ENCODE measurements around the gene FBXL7. TPM values are rescaled to one million over a fixed set of nuclear protein-coding genes. Genes with fewer than 3 reads are reported as not detected.

The FBXL7 gene
- total RNA-seq, 6 experiments from 2014 or later = 0.81 to 1.9 (median 1.3) TPM

DNA sequence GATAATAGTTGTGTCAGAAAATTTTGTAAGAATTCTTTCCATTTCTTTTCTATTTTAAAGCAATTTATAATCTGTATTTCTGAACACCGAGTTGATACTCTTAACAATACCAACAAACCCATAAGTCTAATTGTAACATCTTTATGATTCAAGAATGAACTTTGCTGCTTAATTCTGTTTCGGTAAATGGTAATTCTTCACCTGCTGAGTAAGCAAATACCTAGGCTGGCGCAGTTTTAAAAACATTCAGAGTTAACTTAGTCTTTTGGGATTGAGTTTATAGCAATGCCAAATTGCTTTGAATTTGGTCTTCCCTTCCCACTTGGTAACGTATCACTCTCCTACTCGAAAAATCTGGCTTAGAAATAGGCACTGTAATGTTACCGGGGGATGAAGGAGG, 456.6 kb downstream of the FBXL7 start:
- Histone ChIP-seq H3K27ac (no peak overlapping the region), H3K27me3 (no peaks in the 10 kb centered on the region), H3K36me3 (no peaks in the 10 kb centered on the region), H3K9me3 (no peaks in the 10 kb centered on the region), H3K4me1 (peaks cover 0 to 5% (median 2%) of the 10 kb centered on the region in 4 donors), H3K4me3 (no peak overlapping the region)
- TF ChIP-seq POLR2A (IDR thresholded peaks at IDR 0.05) = no peak
- TF ChIP-seq, protein P1, sequence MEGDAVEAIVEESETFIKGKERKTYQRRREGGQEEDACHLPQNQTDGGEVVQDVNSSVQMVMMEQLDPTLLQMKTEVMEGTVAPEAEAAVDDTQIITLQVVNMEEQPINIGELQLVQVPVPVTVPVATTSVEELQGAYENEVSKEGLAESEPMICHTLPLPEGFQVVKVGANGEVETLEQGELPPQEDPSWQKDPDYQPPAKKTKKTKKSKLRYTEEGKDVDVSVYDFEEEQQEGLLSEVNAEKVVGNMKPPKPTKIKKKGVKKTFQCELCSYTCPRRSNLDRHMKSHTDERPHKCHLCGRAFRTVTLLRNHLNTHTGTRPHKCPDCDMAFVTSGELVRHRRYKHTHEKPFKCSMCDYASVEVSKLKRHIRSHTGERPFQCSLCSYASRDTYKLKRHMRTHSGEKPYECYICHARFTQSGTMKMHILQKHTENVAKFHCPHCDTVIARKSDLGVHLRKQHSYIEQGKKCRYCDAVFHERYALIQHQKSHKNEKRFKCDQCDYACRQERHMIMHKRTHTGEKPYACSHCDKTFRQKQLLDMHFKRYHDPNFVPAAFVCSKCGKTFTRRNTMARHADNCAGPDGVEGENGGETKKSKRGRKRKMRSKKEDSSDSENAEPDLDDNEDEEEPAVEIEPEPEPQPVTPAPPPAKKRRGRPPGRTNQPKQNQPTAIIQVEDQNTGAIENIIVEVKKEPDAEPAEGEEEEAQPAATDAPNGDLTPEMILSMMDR (IDR thresholded peaks at IDR 0.05) = no peak
- DNase-seq (no peak), ATAC-seq (no peak)
- intact Hi-C loops (cut with DNase I) = no loop called here
- 77% methylated on average over 6 of the region's 6 CpGs for WGBS (ENCODE audit: insufficient coverage, low coverage, low lambda C conversion rate, missing lambda C conversion rate)

DNA sequence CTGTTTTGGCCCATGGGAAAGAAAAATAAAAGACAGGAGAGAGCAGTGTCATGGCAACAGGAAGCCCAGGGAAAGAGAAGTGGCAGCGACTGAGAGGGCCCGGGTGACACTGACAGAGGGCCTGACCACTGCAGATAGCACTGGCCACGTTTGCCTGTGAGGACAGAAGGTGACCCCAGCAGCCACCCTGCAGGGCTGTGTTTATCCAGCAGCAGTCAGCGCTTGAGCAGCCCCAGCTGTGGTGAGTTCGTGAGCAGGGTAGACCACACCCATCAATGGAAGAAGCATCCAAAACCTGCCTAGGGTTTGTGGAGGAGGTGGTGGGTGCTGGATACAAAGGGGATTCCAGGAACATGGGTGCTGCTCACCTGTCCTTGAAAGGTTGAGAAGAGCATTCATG, 457.1 kb downstream of the FBXL7 start:
- Histone ChIP-seq H3K36me3 (no peaks in the 10 kb centered on the region), H3K4me3 (no peak overlapping the region), H3K27ac (no peak overlapping the region), H3K27me3 (no peaks in the 10 kb centered on the region), H3K4me1 (peaks cover 0 to under 1% (median 0%) of the 10 kb centered on the region in 4 donors), H3K9me3 (no peaks in the 10 kb centered on the region)
- WGBS (ENCODE audit: insufficient coverage, low coverage, low lambda C conversion rate, missing lambda C conversion rate) = 64% methylated on average over 4 of the region's 5 CpGs
- DNase-seq (no peak), ATAC-seq (no peak)
- TF ChIP-seq, protein P1 (IDR thresholded peaks at IDR 0.05) = no peak
- no peak for TF ChIP-seq POLR2A (IDR thresholded peaks at IDR 0.05)
- intact Hi-C loops (cut with DNase I) = no loop called here

DNA sequence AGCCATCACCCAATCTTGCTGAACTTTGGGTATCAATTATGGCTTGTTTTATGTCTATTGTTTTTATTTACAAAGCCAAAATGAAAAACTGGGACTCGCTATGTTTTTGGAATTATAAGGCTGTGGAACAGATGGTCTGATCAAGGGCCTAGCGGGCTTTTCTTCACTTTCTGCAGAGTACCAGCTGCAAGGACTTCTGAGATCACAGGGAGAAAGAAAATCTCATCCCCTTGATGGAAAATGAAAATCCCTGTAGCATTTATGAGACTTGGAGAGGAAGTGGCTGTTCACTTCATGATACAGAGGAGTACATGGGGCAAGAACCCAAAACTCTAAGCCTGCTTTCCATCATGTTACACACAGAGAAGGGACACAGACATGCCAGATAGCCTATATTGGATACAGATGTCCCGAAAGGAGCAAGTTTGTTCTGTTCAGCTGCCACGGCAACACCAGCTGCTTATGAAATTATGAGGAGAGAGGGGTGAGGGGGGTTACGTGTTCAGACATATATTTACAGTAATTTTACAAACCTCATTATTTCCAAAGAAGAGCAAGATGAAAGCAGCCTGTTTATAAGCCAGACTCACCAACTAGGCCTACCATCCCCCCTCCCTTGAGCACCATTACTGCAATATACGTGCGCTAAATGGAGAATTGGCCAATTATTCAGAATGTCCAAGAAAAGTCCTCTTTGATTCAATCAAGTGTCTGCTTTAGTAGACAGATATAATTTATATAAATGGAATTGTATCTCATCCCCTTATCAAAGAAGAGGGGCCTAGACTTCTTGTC, 459.6 kb downstream of the FBXL7 start:
- intact Hi-C loops (cut with DNase I) = no loop called here
- H3K27me3 ChIP-seq = no peaks in the 10 kb centered on the region
- no peak for TF ChIP-seq POLR2A (IDR thresholded peaks at IDR 0.05)
- TF ChIP-seq, protein P1 (IDR thresholded peaks at IDR 0.05) = no peak
- H3K9me3 ChIP-seq = no peaks in the 10 kb centered on the region
- no peak overlapping the region for H3K4me3 ChIP-seq
- ATAC-seq (no peak), DNase-seq (no peak)
- no peak overlapping the region for H3K27ac ChIP-seq
- WGBS (ENCODE audit: insufficient coverage, low coverage, low lambda C conversion rate, missing lambda C conversion rate) = 83% methylated on average over 7 of the region's 7 CpGs
- H3K36me3 ChIP-seq = no peaks in the 10 kb centered on the region
- H3K4me1 ChIP-seq = no peaks in the 10 kb centered on the region

DNA sequence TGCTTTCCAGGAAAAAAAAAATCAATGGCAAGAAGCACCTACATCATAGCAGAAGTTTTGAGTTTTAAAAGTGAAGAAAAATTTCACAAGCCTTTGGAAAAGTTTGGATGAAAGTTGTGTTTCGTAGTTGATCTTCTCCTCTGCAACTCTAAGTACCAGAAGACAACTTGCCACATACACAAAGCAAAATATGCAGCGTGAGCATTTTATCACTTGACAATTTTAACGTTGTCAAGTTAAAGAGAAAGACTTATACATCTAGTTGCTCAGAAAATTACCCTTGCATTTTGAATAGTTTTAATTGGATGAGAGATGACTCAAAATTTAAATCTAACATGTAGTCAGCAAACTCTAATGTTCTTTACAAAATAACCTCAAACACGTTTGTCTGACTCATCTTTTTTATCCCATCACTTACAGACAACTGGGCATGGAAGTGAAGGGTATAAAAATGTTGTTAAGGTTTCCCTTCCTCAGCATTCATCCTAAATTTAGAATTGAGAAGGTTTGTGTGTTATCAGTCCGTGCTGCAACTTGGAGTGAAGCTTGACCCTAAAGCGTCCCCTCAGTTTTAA, 466.2 kb downstream of the FBXL7 start:
- no peak for ATAC-seq
- Histone ChIP-seq H3K27me3 (no peaks in the 10 kb centered on the region), H3K36me3 (no peaks in the 10 kb centered on the region), H3K27ac (no peak overlapping the region), H3K9me3 (no peaks in the 10 kb centered on the region), H3K4me1 (no peaks in the 10 kb centered on the region), H3K4me3 (no peak overlapping the region)
- no peak for TF ChIP-seq POLR2A (IDR thresholded peaks at IDR 0.05)
- TF ChIP-seq, protein P1 (IDR thresholded peaks at IDR 0.05) = no peak
- intact Hi-C loops (cut with DNase I) = no loop called here
- 41% methylated on average over 6 of the region's 6 CpGs for WGBS (ENCODE audit: insufficient coverage, low coverage, low lambda C conversion rate, missing lambda C conversion rate)
- DNase-seq = no peak

All from right lobe of liver (tissue), 6 donors.